ENCODE results near the gene SLK. TPM values are rescaled to one million over a fixed set of nuclear protein-coding genes. Genes with fewer than 3 reads are reported as not detected.

The SLK gene
- polyA plus RNA-seq, 2 of the 4 experiments (the other 2 are of a cell fraction) = 23.3 to 29.2 TPM

- Histone ChIP-seq H3K4me3 (no peak overlapping the region), H3K9me3 (no peaks in the 10 kb centered on the region), H3K4me2 (no peak overlapping the region), H3K4me1 (no peaks in the 10 kb centered on the region), H3K27ac (no peak overlapping the region)
- 61% methylated on average over 3 of the region's 3 CpGs for WGBS (ENCODE audit: missing lambda C conversion rate)
- ChIA-PET POLR2A (no interaction called here), CTCF (interaction anchor here (1.4 kb wide), 1 partner anchor 11 kb away, joined by 4 read pairs; no protein-coding TSS in a partner anchor)
- ATAC-seq (no peak), DNase-seq (ENCODE audit: low read depth in 1 of 2, low spot score in 1 of 2) (no peak), FAIRE-seq (no peak)
- TF ChIP-seq POLR2AphosphoS2 (conservative IDR thresholded peaks at IDR 0.05; ENCODE audit: low read length) (no peak), EHF (CRISPR knock-in tag; IDR thresholded peaks at IDR 0.05) (no peak), HMGXB4 (CRISPR knock-in tag; IDR thresholded peaks at IDR 0.05; ENCODE audit: borderline replicate concordance) (no peak), GATA3 (IDR thresholded peaks at IDR 0.05; ENCODE audit: borderline replicate concordance) (no peak), RNF2 (IDR thresholded peaks at IDR 0.05; ENCODE audit: borderline replicate concordance, low read depth) (no peak), ZC3H11A (IDR thresholded peaks at IDR 0.05) (no peak), FOSL2 (IDR thresholded peaks at IDR 0.05) (no peak), FOSL2 (CRISPR knock-in tag; IDR thresholded peaks at IDR 0.05) (no peak), HOXA7 (CRISPR knock-in tag; IDR thresholded peaks at IDR 0.05) (no peak)
These were observed 19.0 kb upstream of the SLK start for GRCh38 chr10:103947799-103948516.

DNA sequence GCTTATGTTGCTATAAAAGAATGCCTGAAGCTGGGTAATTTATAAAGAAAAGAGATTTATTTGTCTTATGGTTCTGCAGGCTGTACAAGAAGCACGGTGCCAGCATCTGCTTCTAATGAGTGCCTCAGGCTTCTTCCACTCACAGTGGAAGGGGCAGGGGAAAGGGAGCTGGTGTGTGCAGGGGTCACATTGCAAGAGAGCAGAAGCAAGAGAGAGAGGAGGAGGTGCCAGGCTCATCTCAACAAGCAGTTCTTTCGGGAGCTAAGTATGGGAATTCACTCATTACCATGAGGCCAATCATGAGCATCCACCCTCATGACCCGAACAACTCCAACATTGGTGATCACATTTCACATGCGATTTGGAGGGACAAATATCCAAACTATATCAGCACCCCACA is 17.2 kb upstream of the SLK start:
- TF ChIP-seq POLR2AphosphoS2 (conservative IDR thresholded peaks at IDR 0.05; ENCODE audit: low read length) (no peak), RARB (CRISPR knock-in tag; IDR thresholded peaks at IDR 0.05) (no peak), NR3C1 (IDR thresholded peaks at IDR 0.05) (no peak), E2F6 (IDR thresholded peaks at IDR 0.05; ENCODE audit: borderline replicate concordance, low read depth) (no peak), BHLHE40 (IDR thresholded peaks at IDR 0.05; ENCODE audit: low read depth, low read length) (no peak), GATA3 (IDR thresholded peaks at IDR 0.05; ENCODE audit: borderline replicate concordance) (no peak), HDAC2 (IDR thresholded peaks at IDR 0.05) (no peak), JUN (IDR thresholded peaks at IDR 0.05) (no peak), ELK1 (IDR thresholded peaks at IDR 0.05; ENCODE audit: low read depth, low read length) (no peak), ESRRA (IDR thresholded peaks at IDR 0.05; ENCODE audit: borderline replicate concordance, low read length) (no peak), ZC3H11A (IDR thresholded peaks at IDR 0.05) (no peak), NPAS2 (CRISPR knock-in tag; IDR thresholded peaks at IDR 0.05; ENCODE audit: borderline replicate concordance) (no peak), NFE2L2 (conservative IDR thresholded peaks at IDR 0.05; ENCODE audit: low read length) (no peak), EP300 (IDR thresholded peaks at IDR 0.05) (no peak)
- H3K27ac ChIP-seq = no peak overlapping the region
- no peaks in the 10 kb centered on the region for H3K4me1 ChIP-seq
- H3K9me3 ChIP-seq = peaks cover 4% of the 10 kb centered on the region; the same call in 1 of the 3 replicates
- ChIA-PET CTCF (interaction anchor here (1.4 kb wide), 1 partner anchor 13 kb away, joined by 4 read pairs; no protein-coding TSS in a partner anchor), POLR2A (no interaction called here)
- ATAC-seq (no peak), DNase-seq (ENCODE audit: low read depth in 1 of 2, low spot score in 1 of 2) (no peak), FAIRE-seq (no peak)
- WGBS (ENCODE audit: missing lambda C conversion rate) = 84% methylated on average over 4 of the region's 4 CpGs
- no peak overlapping the region for H3K4me3 ChIP-seq
- no peak overlapping the region for H3K4me2 ChIP-seq

DNA sequence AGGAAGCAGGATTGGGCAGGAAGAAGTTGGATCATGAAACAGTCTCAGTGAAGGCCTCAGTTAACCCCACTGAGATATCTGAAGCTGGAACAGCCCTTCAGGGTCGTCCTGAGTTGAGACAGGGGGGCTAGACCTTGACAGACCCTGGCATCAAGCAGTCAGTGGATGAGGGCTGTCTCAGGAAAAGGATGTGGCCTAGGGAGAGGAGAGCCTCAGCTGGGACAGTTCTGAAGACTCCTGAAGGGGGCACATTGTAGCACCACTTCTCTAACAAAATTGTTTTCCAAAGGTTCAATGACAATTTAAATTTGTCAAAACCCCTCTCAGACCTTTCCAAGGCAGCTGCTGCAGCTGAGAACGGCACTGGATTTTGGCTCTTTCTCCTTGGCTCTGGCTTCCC is 15.8 kb upstream of the SLK start:
- Histone ChIP-seq H3K4me3 (no peak overlapping the region), H3K4me2 (no peak overlapping the region), H3K27ac (no peak overlapping the region), H3K9me3 (peaks cover 4% of the 10 kb centered on the region; the same call in 1 of the 3 replicates), H3K4me1 (no peaks in the 10 kb centered on the region)
- TF ChIP-seq TFCP2L1 (CRISPR knock-in tag; IDR thresholded peaks at IDR 0.05) (no peak), MAFK (IDR thresholded peaks at IDR 0.05; ENCODE audit: partially characterized antibody) (no peak), HES2 (IDR thresholded peaks at IDR 0.05) (no peak), SREBF2 (IDR thresholded peaks at IDR 0.05) (no peak)
- DNase-seq (ENCODE audit: low read depth in 1 of 2, low spot score in 1 of 2) (no peak), FAIRE-seq (no peak), ATAC-seq (no peak)
- WGBS (ENCODE audit: missing lambda C conversion rate) = 38% methylated on average over 2 of the region's 2 CpGs
- CTCF ChIA-PET = interaction anchor here (1.1 to 1.7 kb wide), 2 partner anchors 16 to 66 kb away, joined by 3 to 4 read pairs; no protein-coding TSS in a partner anchor
- POLR2A ChIA-PET = interaction anchor here (0.5 kb wide), 1 partner anchor 24 kb away, joined by 4 read pairs; no protein-coding TSS in a partner anchor

All from A549 (cell line).